ENCODE measurements around the gene KDM4B.

KDM4B gene

DNA sequence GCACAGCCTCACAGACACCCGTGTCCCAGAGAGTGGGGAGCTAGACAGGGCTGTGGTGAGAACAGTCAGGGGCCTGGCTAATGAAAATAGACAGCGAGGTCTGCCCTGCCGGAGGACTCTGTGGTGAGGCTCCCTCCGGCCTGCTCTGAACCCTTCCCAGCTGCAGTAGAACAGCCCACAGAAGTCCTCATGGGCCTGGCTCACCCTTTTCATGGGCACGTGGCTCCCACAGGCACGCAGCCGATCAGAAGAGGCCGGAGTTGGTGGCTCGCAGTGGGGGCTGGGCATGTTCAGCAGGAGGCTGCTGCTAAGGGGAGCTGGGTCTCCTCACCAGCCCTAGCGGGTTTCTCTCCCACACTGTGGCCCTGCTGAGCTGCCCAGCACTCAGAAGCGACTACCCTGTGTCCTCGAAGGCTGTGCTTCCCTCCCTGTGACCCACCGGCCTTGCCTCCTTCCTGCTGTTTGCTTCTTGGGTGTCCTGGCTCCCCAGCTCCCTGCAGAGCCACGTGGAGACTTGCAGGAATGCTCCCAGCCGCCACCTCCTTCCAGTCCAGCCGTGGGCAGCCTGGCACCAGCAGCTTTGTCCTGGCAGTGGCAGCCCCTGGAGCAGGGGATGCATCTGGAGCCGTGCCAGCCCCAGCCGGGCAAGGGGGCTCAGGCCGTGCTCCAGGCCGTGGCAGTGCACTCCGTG is 138.7 kb downstream of the KDM4B start:
- TF ChIP-seq, protein P1, sequence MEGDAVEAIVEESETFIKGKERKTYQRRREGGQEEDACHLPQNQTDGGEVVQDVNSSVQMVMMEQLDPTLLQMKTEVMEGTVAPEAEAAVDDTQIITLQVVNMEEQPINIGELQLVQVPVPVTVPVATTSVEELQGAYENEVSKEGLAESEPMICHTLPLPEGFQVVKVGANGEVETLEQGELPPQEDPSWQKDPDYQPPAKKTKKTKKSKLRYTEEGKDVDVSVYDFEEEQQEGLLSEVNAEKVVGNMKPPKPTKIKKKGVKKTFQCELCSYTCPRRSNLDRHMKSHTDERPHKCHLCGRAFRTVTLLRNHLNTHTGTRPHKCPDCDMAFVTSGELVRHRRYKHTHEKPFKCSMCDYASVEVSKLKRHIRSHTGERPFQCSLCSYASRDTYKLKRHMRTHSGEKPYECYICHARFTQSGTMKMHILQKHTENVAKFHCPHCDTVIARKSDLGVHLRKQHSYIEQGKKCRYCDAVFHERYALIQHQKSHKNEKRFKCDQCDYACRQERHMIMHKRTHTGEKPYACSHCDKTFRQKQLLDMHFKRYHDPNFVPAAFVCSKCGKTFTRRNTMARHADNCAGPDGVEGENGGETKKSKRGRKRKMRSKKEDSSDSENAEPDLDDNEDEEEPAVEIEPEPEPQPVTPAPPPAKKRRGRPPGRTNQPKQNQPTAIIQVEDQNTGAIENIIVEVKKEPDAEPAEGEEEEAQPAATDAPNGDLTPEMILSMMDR (IDR thresholded peaks at IDR 0.05; ENCODE audit: low read depth, low read length) = no peak

GRCh38 chr19:5108123-5108596 is 139.2 kb downstream of the KDM4B start:
- no peak for DNase-seq (ENCODE audit: extremely low read depth, low read depth)
- TF ChIP-seq, protein P1 (IDR thresholded peaks at IDR 0.05; ENCODE audit: low read depth, low read length) = no peak

More for the DNA sequence above, 138.7 kb downstream of the KDM4B start:
- DNase-seq (ENCODE audit: extremely low read depth, low read depth) = no peak

GRCh38 chr19:5108866-5109265 is 140.0 kb downstream of the KDM4B start:
- no peak for DNase-seq (ENCODE audit: extremely low read depth, low read depth)
- TF ChIP-seq, protein P1 (IDR thresholded peaks at IDR 0.05; ENCODE audit: low read depth, low read length) = no peak

DNA sequence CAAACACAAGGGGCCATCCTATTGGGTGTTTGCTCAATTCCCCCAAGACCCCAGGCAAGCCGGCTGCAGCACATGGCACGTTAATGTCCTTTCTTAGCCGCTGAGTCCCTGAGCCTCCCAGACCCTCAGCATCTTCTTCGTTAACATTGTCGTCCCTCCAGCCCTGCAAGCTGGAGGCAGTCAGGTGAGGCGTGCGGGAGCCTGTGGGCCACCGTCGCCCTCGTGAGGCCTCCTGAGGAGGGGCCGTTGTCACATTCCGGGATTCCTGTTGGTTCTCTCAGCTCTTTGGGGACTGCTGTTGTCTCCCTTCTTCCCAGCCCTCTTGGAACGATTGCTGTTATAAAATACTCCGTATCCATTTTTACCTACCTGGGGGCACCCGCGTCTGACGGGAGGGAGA is 140.6 kb downstream of the KDM4B start:
- TF ChIP-seq, protein P1 (IDR thresholded peaks at IDR 0.05; ENCODE audit: low read depth, low read length) = no peak
- no peak for DNase-seq (ENCODE audit: extremely low read depth, low read depth)

DNA sequence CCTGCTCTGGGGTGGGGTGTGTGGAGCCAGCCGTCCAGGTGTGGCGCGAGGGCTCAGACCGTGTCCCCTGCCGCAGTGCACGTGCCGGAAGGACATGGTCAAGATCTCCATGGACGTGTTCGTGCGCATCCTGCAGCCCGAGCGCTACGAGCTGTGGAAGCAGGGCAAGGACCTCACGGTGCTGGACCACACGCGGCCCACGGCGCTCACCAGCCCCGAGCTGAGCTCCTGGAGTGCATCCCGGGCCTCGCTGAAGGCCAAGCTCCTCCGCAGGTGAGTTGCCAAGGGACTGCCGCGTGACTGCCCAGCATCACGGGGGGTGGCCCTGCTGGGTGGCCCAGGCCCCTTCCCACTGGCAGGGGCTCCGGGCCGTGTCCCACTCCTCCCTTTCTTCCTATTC is 141.6 kb downstream of the KDM4B start:
- TF ChIP-seq, protein P1 (IDR thresholded peaks at IDR 0.05; ENCODE audit: low read depth, low read length) = no peak
- DNase-seq (ENCODE audit: extremely low read depth, low read depth) = no peak

- no peak for DNase-seq (ENCODE audit: extremely low read depth, low read depth)
- TF ChIP-seq, protein P1 (IDR thresholded peaks at IDR 0.05; ENCODE audit: low read depth, low read length) = no peak
Observed at GRCh38 chr19:5111051-5111450, 142.1 kb downstream of the KDM4B start.

DNA sequence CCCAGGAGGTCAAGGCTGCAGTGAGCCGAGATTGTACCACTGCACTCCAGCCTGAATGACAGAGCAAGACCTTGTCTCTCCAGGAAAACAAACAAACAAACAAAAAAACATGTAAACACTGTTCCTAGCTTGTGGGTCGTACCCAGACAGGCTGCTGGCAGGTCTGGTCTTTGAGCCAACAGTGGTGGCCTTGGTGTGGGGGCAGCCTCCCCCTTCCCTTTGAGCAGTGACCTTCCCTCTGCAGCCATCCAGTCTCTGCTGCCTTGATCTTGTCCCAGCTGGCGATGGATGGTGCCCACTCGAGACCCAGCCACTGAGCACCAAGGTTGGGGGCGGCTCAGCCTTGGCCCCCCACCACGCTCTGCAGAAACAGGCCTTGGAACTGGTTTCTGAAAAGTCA is 143.3 kb downstream of the KDM4B start:
- TF ChIP-seq, protein P1 (IDR thresholded peaks at IDR 0.05; ENCODE audit: low read depth, low read length) = no peak
- no peak for DNase-seq (ENCODE audit: extremely low read depth, low read depth)

Data from AG09319 (cell line).